ENCODE measurements around the gene LTBP2. TPM values are rescaled to one million over a fixed set of nuclear protein-coding genes. Genes with fewer than 3 reads are reported as not detected.

The LTBP2 gene
- total RNA-seq, 2 experiments from 2014 or later: 0.04 to 0.05 TPM

DNA sequence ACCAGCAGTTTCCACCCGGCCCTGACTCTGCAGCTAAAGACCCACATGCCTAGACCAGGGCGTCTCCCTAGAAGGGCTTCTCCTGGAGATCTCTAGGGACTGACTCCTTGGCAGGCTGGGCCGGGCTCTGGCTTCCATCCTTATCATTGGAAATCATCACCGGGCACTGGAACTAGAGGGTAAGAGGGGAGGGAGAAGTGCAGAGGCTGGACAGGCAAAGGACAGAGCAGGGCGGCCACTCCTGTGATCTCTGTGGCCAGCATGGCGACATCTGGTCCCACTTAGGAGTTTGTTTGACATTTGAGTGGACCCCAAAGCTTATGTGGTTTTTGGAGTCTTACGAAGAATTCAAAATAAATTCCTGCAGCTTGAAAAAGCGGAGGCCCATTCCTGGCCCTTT, 7.1 kb downstream of the LTBP2 start:
- H3K27me3 Mint-ChIP-seq: peaks cover under 1% of the 10 kb centered on the region
- DNase-seq (no peak), ATAC-seq (no peak)
- H3K9me3 Mint-ChIP-seq: no peaks in the 10 kb centered on the region
- H3K4me1 Mint-ChIP-seq (ENCODE audit: low read depth): peaks cover 15% of the 10 kb centered on the region
- intact Hi-C loops (cut with micrococcal nuclease): no loop called here
- H3K4me3 Mint-ChIP-seq: no peak overlapping the region
- no peak overlapping the region for H3K27ac Mint-ChIP-seq
- TF ChIP-seq CTCF (IDR thresholded peaks at IDR 0.05): no peak
- CTCF ChIA-PET: interaction anchor here (6.0 kb wide), 1 partner anchor 7 kb away, joined by 28 read pairs; the partner anchor contains the start of gene LTBP2
- no peaks in the 10 kb centered on the region for H3K36me3 Mint-ChIP-seq (ENCODE audit: low read depth)
- POLR2A ChIA-PET: interaction anchor here (1.0 kb wide), 1 partner anchor 32 kb away, joined by 3 read pairs; no protein-coding TSS in a partner anchor

GRCh38 chr14:74604157-74604556, 7.9 kb downstream of the LTBP2 start:
- no peaks in the 10 kb centered on the region for H3K9me3 Mint-ChIP-seq
- POLR2A ChIA-PET: interaction anchor here (0.8 to 1.0 kb wide), 2 partner anchors 31 to 37 kb away, joined by 3 read pairs; no protein-coding TSS in a partner anchor
- H3K27me3 Mint-ChIP-seq: no peaks in the 10 kb centered on the region
- no peaks in the 10 kb centered on the region for H3K36me3 Mint-ChIP-seq (ENCODE audit: low read depth)
- ATAC-seq (no peak), DNase-seq (no peak)
- peaks cover 10% of the 10 kb centered on the region for H3K4me1 Mint-ChIP-seq (ENCODE audit: low read depth)
- no peak for TF ChIP-seq CTCF (IDR thresholded peaks at IDR 0.05)
- no peak overlapping the region for H3K4me3 Mint-ChIP-seq
- intact Hi-C loops (cut with micrococcal nuclease): no loop called here
- H3K27ac Mint-ChIP-seq: no peak overlapping the region
- CTCF ChIA-PET: interaction anchor here (0.9 to 6.0 kb wide), 2 partner anchors 8 to 15 kb away, joined by 3 to 28 read pairs; partner anchors contain the start of gene LTBP2

- TF ChIP-seq CTCF (IDR thresholded peaks at IDR 0.05): no peak
- no peaks in the 10 kb centered on the region for H3K27me3 Mint-ChIP-seq
- no peaks in the 10 kb centered on the region for H3K36me3 Mint-ChIP-seq (ENCODE audit: low read depth)
- peaks cover 3% of the 10 kb centered on the region for H3K4me1 Mint-ChIP-seq (ENCODE audit: low read depth)
- ChIA-PET POLR2A (no interaction called here), CTCF (interaction anchor here (6.0 kb wide), 1 partner anchor 10 kb away, joined by 28 read pairs; the partner anchor contains the start of gene LTBP2)
- no peak overlapping the region for H3K27ac Mint-ChIP-seq
- H3K9me3 Mint-ChIP-seq: no peaks in the 10 kb centered on the region
- DNase-seq (no peak), ATAC-seq (no peak)
- intact Hi-C loops (cut with micrococcal nuclease): no loop called here
- H3K4me3 Mint-ChIP-seq: no peak overlapping the region
Measured at GRCh38 chr14:74601982-74602381, 10.1 kb downstream of the LTBP2 start.

- Mint-ChIP-seq H3K9me3 (no peaks in the 10 kb centered on the region), H3K27me3 (no peaks in the 10 kb centered on the region), H3K4me1 (ENCODE audit: low read depth) (no peaks in the 10 kb centered on the region), H3K4me3 (no peak overlapping the region), H3K36me3 (ENCODE audit: low read depth) (no peaks in the 10 kb centered on the region), H3K27ac (no peak overlapping the region)
- no peak for DNase-seq
- ChIA-PET CTCF (interaction anchor here (1.1 to 6.0 kb wide), 3 partner anchors 9 to 12 kb away, joined by 6 to 28 read pairs (median 10); partner anchors contain the start of gene LTBP2), POLR2A (interaction anchor here (0.5 kb wide), 1 partner anchor 335 kb away, joined by 3 read pairs; no protein-coding TSS in a partner anchor)
- intact Hi-C loops (cut with micrococcal nuclease): no loop called here
- no peak for TF ChIP-seq CTCF (IDR thresholded peaks at IDR 0.05)
- ATAC-seq: no peak
Measured at GRCh38 chr14:74599946-74600345, 12.1 kb downstream of the LTBP2 start.

DNA sequence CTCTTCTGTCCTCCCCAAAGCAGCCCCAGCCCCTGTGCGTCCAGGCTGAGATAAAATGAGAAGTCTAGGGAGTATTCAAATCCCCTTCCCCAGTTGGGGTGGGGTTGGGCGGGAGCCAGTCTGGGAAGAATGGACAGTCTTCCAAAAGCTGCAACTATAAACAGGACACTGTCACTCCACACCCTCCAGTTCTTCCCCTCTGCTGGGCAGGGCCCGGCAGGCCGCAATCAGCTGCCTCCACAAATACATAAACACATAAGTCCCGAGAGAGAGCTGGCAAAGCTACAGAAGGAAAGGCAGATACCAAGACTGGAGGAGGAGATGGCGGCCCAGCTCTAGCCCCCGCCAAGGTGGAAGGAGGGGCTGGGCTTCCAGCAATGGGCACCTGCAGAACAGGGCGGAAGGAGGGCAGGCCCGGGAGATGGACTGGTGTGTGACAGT, 12.7 kb downstream of the LTBP2 start:
- no peak overlapping the region for H3K27ac Mint-ChIP-seq
- H3K9me3 Mint-ChIP-seq: no peaks in the 10 kb centered on the region
- no peak for TF ChIP-seq CTCF (IDR thresholded peaks at IDR 0.05)
- POLR2A ChIA-PET: interaction anchor here (0.5 kb wide), 1 partner anchor 336 kb away, joined by 3 read pairs; no protein-coding TSS in a partner anchor
- H3K36me3 Mint-ChIP-seq (ENCODE audit: low read depth): no peaks in the 10 kb centered on the region
- CTCF ChIA-PET: interaction anchor here (0.9 to 1.6 kb wide), 4 partner anchors 10 to 19 kb away, joined by 3 to 10 read pairs (median 4); partner anchors contain the start of gene LTBP2
- DNase-seq (no peak), ATAC-seq (no peak)
- intact Hi-C loops (cut with micrococcal nuclease): no loop called here
- no peaks in the 10 kb centered on the region for H3K4me1 Mint-ChIP-seq (ENCODE audit: low read depth)
- H3K4me3 Mint-ChIP-seq: no peak overlapping the region
- no peaks in the 10 kb centered on the region for H3K27me3 Mint-ChIP-seq
